ENCODE measurements around the gene TMEM63A. TPM values are rescaled to one million over a fixed set of nuclear protein-coding genes. Genes with fewer than 3 reads are reported as not detected.

Gene TMEM63A
- polyA plus RNA-seq, 1 donor from 2014 or later = not detected

- TF ChIP-seq TAF1 (IDR thresholded peaks at IDR 0.05; ENCODE audit: low read depth) = no peak
These were observed 26.5 kb downstream of the TMEM63A start (continued) for GRCh38 chr1:225855503-225856300.

DNA sequence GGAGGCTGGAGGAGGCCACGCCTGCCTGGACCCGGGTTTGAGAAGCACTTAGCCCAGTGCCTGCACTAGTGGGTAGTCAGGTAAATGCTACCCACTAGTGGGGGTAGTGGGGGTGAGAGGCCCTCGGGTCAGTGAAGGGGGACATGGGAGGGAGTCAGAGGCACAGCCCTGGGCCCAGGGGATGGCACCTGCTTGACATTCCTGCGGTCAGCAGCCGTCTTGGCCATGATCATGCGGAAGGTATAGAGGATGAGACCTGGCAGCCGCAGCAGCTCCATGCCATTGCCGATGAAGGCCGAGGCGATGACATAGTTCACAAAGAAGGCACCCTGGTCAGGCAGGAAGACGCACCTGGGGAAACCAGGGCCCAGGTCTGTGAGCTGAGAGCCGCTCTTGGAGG lies 28.7 kb downstream of the TMEM63A start:
- H3K79me2 ChIP-seq (replicated peaks; ENCODE audit: insufficient read depth, low read length) = no peaks in the 10 kb centered on the region
- H3K27ac ChIP-seq (ENCODE audit: low read length) = no peak overlapping the region
- H3K27me3 ChIP-seq (ENCODE audit: insufficient read depth, low read depth, low read length) = no peaks in the 10 kb centered on the region
- no peak overlapping the region for H3K4me3 ChIP-seq (ENCODE audit: low read length)
- no peak overlapping the region for H2AFZ ChIP-seq (ENCODE audit: low read depth, low read length)
- no peaks in the 10 kb centered on the region for H3K36me3 ChIP-seq (ENCODE audit: insufficient read depth, low read length)
- H3K9ac ChIP-seq (ENCODE audit: low read length) = no peak overlapping the region
- TF ChIP-seq, protein P1, sequence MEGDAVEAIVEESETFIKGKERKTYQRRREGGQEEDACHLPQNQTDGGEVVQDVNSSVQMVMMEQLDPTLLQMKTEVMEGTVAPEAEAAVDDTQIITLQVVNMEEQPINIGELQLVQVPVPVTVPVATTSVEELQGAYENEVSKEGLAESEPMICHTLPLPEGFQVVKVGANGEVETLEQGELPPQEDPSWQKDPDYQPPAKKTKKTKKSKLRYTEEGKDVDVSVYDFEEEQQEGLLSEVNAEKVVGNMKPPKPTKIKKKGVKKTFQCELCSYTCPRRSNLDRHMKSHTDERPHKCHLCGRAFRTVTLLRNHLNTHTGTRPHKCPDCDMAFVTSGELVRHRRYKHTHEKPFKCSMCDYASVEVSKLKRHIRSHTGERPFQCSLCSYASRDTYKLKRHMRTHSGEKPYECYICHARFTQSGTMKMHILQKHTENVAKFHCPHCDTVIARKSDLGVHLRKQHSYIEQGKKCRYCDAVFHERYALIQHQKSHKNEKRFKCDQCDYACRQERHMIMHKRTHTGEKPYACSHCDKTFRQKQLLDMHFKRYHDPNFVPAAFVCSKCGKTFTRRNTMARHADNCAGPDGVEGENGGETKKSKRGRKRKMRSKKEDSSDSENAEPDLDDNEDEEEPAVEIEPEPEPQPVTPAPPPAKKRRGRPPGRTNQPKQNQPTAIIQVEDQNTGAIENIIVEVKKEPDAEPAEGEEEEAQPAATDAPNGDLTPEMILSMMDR (IDR thresholded peaks at IDR 0.05; ENCODE audit: poor library complexity, severe bottlenecking) = no peak
- TF ChIP-seq MXI1 (conservative IDR thresholded peaks at IDR 0.05; ENCODE audit: poor library complexity, severe bottlenecking) (no peak), EZH2 (IDR thresholded peaks at IDR 0.05; ENCODE audit: borderline replicate concordance, insufficient read depth, low read length, poor library complexity, severe bottlenecking) (no peak), POLR2AphosphoS5 (IDR thresholded peaks at IDR 0.05) (no peak), SMC3 (conservative IDR thresholded peaks at IDR 0.05; ENCODE audit: poor library complexity) (no peak), EP300 (conservative IDR thresholded peaks at IDR 0.05; ENCODE audit: poor library complexity, severe bottlenecking) (no peak), RAD21 (conservative IDR thresholded peaks at IDR 0.05) (no peak), TAF1 (IDR thresholded peaks at IDR 0.05; ENCODE audit: low read depth) (no peak)
- TF ChIP-seq, protein P2, sequence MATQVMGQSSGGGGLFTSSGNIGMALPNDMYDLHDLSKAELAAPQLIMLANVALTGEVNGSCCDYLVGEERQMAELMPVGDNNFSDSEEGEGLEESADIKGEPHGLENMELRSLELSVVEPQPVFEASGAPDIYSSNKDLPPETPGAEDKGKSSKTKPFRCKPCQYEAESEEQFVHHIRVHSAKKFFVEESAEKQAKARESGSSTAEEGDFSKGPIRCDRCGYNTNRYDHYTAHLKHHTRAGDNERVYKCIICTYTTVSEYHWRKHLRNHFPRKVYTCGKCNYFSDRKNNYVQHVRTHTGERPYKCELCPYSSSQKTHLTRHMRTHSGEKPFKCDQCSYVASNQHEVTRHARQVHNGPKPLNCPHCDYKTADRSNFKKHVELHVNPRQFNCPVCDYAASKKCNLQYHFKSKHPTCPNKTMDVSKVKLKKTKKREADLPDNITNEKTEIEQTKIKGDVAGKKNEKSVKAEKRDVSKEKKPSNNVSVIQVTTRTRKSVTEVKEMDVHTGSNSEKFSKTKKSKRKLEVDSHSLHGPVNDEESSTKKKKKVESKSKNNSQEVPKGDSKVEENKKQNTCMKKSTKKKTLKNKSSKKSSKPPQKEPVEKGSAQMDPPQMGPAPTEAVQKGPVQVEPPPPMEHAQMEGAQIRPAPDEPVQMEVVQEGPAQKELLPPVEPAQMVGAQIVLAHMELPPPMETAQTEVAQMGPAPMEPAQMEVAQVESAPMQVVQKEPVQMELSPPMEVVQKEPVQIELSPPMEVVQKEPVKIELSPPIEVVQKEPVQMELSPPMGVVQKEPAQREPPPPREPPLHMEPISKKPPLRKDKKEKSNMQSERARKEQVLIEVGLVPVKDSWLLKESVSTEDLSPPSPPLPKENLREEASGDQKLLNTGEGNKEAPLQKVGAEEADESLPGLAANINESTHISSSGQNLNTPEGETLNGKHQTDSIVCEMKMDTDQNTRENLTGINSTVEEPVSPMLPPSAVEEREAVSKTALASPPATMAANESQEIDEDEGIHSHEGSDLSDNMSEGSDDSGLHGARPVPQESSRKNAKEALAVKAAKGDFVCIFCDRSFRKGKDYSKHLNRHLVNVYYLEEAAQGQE (IDR thresholded peaks at IDR 0.05; ENCODE audit: borderline replicate concordance) = no peak
- no peaks in the 10 kb centered on the region for H3F3A ChIP-seq (ENCODE audit: insufficient read depth, low read length, poor library complexity, severe bottlenecking)
- no peaks in the 10 kb centered on the region for H3K9me3 ChIP-seq (ENCODE audit: low read length)
- H3K9me2 ChIP-seq (ENCODE audit: insufficient read depth, low read length) = no peaks in the 10 kb centered on the region
- no peak overlapping the region for H3K4me2 ChIP-seq (ENCODE audit: low read length)
- H4K20me1 ChIP-seq (ENCODE audit: insufficient read depth) = no peaks in the 10 kb centered on the region

GRCh38 chr1:225852413-225853124 lies 29.6 kb downstream of the TMEM63A start:
- Histone ChIP-seq H4K20me1 (ENCODE audit: insufficient read depth) (no peaks in the 10 kb centered on the region), H3K79me2 (replicated peaks; ENCODE audit: insufficient read depth, low read length) (no peaks in the 10 kb centered on the region), H3K4me3 (ENCODE audit: low read length) (no peak overlapping the region), H3K9ac (ENCODE audit: low read length) (no peak overlapping the region), H3F3A (ENCODE audit: insufficient read depth, low read length, poor library complexity, severe bottlenecking) (no peaks in the 10 kb centered on the region), H3K4me2 (ENCODE audit: low read length) (no peak overlapping the region), H3K9me3 (ENCODE audit: low read length) (no peaks in the 10 kb centered on the region), H3K9me2 (ENCODE audit: insufficient read depth, low read length) (no peaks in the 10 kb centered on the region), H3K27me3 (ENCODE audit: insufficient read depth, low read depth, low read length) (no peaks in the 10 kb centered on the region), H2AFZ (ENCODE audit: low read depth, low read length) (no peak overlapping the region), H3K27ac (ENCODE audit: low read length) (no peak overlapping the region), H3K36me3 (ENCODE audit: insufficient read depth, low read length) (no peaks in the 10 kb centered on the region)
- TF ChIP-seq EZH2 (IDR thresholded peaks at IDR 0.05; ENCODE audit: borderline replicate concordance, insufficient read depth, low read length, poor library complexity, severe bottlenecking) = no peak
- no peak for TF ChIP-seq EP300 (conservative IDR thresholded peaks at IDR 0.05; ENCODE audit: poor library complexity, severe bottlenecking)
- TF ChIP-seq, protein P2 (IDR thresholded peaks at IDR 0.05; ENCODE audit: borderline replicate concordance) = no peak
- TF ChIP-seq SMC3 (conservative IDR thresholded peaks at IDR 0.05; ENCODE audit: poor library complexity) = no peak
- no peak for TF ChIP-seq POLR2AphosphoS5 (IDR thresholded peaks at IDR 0.05)
- TF ChIP-seq MXI1 (conservative IDR thresholded peaks at IDR 0.05; ENCODE audit: poor library complexity, severe bottlenecking) = no peak
- no peak for TF ChIP-seq RAD21 (conservative IDR thresholded peaks at IDR 0.05)
- TF ChIP-seq, protein P1 (IDR thresholded peaks at IDR 0.05; ENCODE audit: poor library complexity, severe bottlenecking) = no peak
